ENCODE data around the gene RNLS.

RNLS gene

DNA sequence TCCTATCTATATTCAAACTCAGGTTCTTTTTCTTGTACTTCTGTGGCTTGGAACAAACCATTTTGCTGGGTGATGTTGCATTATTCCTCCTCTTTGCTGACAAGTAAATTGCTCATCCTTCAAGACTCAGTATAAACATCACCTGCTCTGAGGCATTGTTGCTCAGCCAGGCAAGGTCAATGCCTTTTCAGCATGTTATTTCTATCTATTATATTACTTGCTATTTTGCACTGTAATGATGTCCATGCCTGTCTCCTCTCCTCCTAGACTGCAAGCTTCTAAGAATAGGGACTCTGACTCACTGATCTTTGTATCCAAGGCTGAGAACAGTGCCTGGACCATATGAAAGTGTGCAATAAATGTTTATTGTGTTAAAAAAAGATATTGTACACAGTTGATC, 293.8 kb downstream of the RNLS start:
- H3K79me2 ChIP-seq = no peaks in the 10 kb centered on the region
- no peaks in the 10 kb centered on the region for H3K4me1 ChIP-seq
- no peaks in the 10 kb centered on the region for H3K9me3 ChIP-seq (ENCODE audit: control insufficient read depth, low read length)
- TF ChIP-seq, protein P1, sequence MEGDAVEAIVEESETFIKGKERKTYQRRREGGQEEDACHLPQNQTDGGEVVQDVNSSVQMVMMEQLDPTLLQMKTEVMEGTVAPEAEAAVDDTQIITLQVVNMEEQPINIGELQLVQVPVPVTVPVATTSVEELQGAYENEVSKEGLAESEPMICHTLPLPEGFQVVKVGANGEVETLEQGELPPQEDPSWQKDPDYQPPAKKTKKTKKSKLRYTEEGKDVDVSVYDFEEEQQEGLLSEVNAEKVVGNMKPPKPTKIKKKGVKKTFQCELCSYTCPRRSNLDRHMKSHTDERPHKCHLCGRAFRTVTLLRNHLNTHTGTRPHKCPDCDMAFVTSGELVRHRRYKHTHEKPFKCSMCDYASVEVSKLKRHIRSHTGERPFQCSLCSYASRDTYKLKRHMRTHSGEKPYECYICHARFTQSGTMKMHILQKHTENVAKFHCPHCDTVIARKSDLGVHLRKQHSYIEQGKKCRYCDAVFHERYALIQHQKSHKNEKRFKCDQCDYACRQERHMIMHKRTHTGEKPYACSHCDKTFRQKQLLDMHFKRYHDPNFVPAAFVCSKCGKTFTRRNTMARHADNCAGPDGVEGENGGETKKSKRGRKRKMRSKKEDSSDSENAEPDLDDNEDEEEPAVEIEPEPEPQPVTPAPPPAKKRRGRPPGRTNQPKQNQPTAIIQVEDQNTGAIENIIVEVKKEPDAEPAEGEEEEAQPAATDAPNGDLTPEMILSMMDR (IDR thresholded peaks at IDR 0.05) = no peak
- H2AFZ ChIP-seq = no peak overlapping the region
- H3K4me3 ChIP-seq (ENCODE audit: low read depth, low read length) = no peak overlapping the region
- no peaks in the 10 kb centered on the region for H3K36me3 ChIP-seq (ENCODE audit: control insufficient read depth, insufficient read depth, low read length)
- H3K9ac ChIP-seq = no peak overlapping the region
- no peak overlapping the region for H3K4me2 ChIP-seq (ENCODE audit: low read length)
- no peaks in the 10 kb centered on the region for H3K27me3 ChIP-seq (ENCODE audit: control insufficient read depth, insufficient read depth, low read length)
- no peak overlapping the region for H3K27ac ChIP-seq

GRCh38 chr10:88288320-88289059, 294.6 kb downstream of the RNLS start:
- H3K79me2 ChIP-seq = no peaks in the 10 kb centered on the region
- no peak overlapping the region for H3K4me3 ChIP-seq (ENCODE audit: low read depth, low read length)
- no peaks in the 10 kb centered on the region for H3K9me3 ChIP-seq (ENCODE audit: control insufficient read depth, low read length)
- no peaks in the 10 kb centered on the region for H3K4me1 ChIP-seq
- no peak overlapping the region for H3K4me2 ChIP-seq (ENCODE audit: low read length)
- H3K27me3 ChIP-seq (ENCODE audit: control insufficient read depth, insufficient read depth, low read length) = no peaks in the 10 kb centered on the region
- H3K36me3 ChIP-seq (ENCODE audit: control insufficient read depth, insufficient read depth, low read length) = no peaks in the 10 kb centered on the region
- H3K27ac ChIP-seq = no peak overlapping the region
- TF ChIP-seq, protein P1 (IDR thresholded peaks at IDR 0.05) = no peak
- H3K9ac ChIP-seq = no peak overlapping the region
- no peak overlapping the region for H2AFZ ChIP-seq

GRCh38 chr10:88286030-88286429, 297.1 kb downstream of the RNLS start:
- H3K9ac ChIP-seq = no peak overlapping the region
- no peak overlapping the region for H3K4me2 ChIP-seq (ENCODE audit: low read length)
- no peak overlapping the region for H3K4me3 ChIP-seq (ENCODE audit: low read depth, low read length)
- no peak overlapping the region for H3K27ac ChIP-seq
- H3K79me2 ChIP-seq = no peaks in the 10 kb centered on the region
- H3K36me3 ChIP-seq (ENCODE audit: control insufficient read depth, insufficient read depth, low read length) = no peaks in the 10 kb centered on the region
- H2AFZ ChIP-seq = no peak overlapping the region
- no peaks in the 10 kb centered on the region for H3K9me3 ChIP-seq (ENCODE audit: control insufficient read depth, low read length)
- H3K4me1 ChIP-seq = peaks cover under 1% of the 10 kb centered on the region
- H3K27me3 ChIP-seq (ENCODE audit: control insufficient read depth, insufficient read depth, low read length) = no peaks in the 10 kb centered on the region
- TF ChIP-seq, protein P1 (IDR thresholded peaks at IDR 0.05) = no peak

DNA sequence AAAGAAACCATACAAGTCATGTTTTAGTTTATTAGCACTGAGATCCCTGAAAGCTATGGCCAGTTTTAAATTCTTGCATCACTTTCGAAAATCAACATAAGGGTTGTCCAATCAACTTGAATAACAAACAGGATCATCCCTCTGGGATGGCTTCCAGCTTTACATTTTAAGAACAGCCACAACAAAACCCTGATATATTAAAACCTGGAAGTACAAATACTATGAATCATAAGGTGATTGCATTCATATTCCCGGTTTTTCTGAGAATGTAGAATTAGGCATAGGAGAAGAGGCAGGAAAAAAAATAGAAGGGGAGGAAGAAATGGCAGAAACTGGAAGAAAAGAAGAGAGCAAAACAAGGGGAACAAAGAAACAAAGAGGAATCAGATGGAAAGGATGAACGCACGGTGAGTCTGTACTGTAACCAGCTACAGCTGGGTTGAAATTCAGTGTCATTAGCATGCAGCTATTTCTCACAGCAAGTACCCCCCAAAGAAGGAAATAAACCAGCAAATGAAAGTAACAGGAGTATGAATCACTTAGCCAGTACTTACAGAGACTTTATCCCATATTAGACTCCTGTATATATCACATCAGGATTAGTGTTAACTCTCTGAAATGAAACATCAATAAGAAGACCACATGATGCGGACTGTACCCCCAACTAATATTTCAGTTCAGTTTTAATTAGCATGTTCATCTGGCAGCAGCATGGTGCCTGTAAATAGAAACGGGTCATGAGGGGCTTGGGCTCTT, 301.3 kb downstream of the RNLS start:
- Histone ChIP-seq H3K27me3 (ENCODE audit: control insufficient read depth, insufficient read depth, low read length) (no peaks in the 10 kb centered on the region), H3K9ac (no peak overlapping the region), H3K27ac (no peak overlapping the region), H3K9me3 (ENCODE audit: control insufficient read depth, low read length) (no peaks in the 10 kb centered on the region), H2AFZ (no peak overlapping the region), H3K79me2 (no peaks in the 10 kb centered on the region), H3K4me2 (ENCODE audit: low read length) (no peak overlapping the region), H3K36me3 (ENCODE audit: control insufficient read depth, insufficient read depth, low read length) (no peaks in the 10 kb centered on the region), H3K4me3 (ENCODE audit: low read depth, low read length) (no peak overlapping the region), H3K4me1 (peaks cover 6% of the 10 kb centered on the region)
- TF ChIP-seq, protein P1 (IDR thresholded peaks at IDR 0.05) = no peak
